PC-9 (cell line): ENCODE measurements around the gene ASIC4. TPM values are rescaled to one million over a fixed set of nuclear protein-coding genes. Genes with fewer than 3 reads are reported as not detected.

Experiments used
- BruUV-seq: library from RNA; stranded (reverse); fragments of 400-500 nt; replicated peaks from 2 replicates; lab custom pipeline; 2021; lab: Mats Ljungman, UMichigan
- CTCF ChIA-PET: fragments of 300-600 bp; sonication (Branson Sonifier 250); formaldehyde crosslinking; loops from one replicate; lab custom pipeline; 2022; ENCODE audit warnings: antibody characterized with exemption; lab: Charles Lee
- POLR2A ChIA-PET: fragments of 300-600 bp; sonication (Branson Sonifier 250); formaldehyde crosslinking; loops from one replicate; lab custom pipeline; 2022; ENCODE audit warnings: antibody characterized with exemption; ENCODE audit not compliant: unreplicated experiment; lab: Charles Lee
- DNase-seq, 2 experiments: peaks; one replicate each; pipeline versions ENCODE4 v3.0.0 to v3.0.0-alpha.2; 2015 to 2022; ENCODE audit warnings: mixed read lengths in 1 of 2
- H2AFZ ChIP-seq: fragments of 200-600 bp; sonication (generic); 2 replicates; pipeline ENCODE4 v1.8.1; 2017; ENCODE audit warnings: antibody characterized with exemption
- H3F3A ChIP-seq: fragments of 200-600 bp; sonication (generic); 2 replicates; pipeline ENCODE4 v1.8.1; 2017; ENCODE audit warnings: antibody characterized with exemption, mild to moderate bottlenecking, low read depth; ENCODE audit not compliant: insufficient read depth
- H3K27ac ChIP-seq: fragments of 200-600 bp; sonication (generic); 2 replicates; pipeline ENCODE4 v1.6.1; 2016; ENCODE audit warnings: mixed run types
- H3K27me3 ChIP-seq: fragments of 200-600 bp; sonication (generic); 2 replicates; pipeline ENCODE4 v1.6.1; 2016; ENCODE audit warnings: low read depth, mixed run types; ENCODE audit not compliant: insufficient read depth
- H3K36me3 ChIP-seq: fragments of 200-600 bp; sonication (generic); 2 replicates; pipeline ENCODE4 v1.6.1; 2016; ENCODE audit warnings: low read depth, mixed run types
- H3K4me1 ChIP-seq: fragments of 200-600 bp; sonication (generic); replicated peaks from 2 replicates; pipeline ENCODE4 v1.6.1; 2016; ENCODE audit warnings: mixed run types; ENCODE audit not compliant: insufficient read depth
- H3K4me2 ChIP-seq: fragments of 200-600 bp; sonication (generic); 2 replicates; pipeline ENCODE4 v1.6.1; 2017; ENCODE audit warnings: mixed run types
- H3K4me3 ChIP-seq: fragments of 200-600 bp; sonication (generic); 2 replicates; pipeline ENCODE4 v1.6.1; 2016; ENCODE audit warnings: mixed run types
- H3K79me2 ChIP-seq: fragments of 200-600 bp; sonication (generic); 2 replicates; pipeline ENCODE4 v1.6.1; 2017; ENCODE audit warnings: low read depth, mixed run types
- H3K9me2 ChIP-seq: fragments of 200-600 bp; sonication (generic); 2 replicates; pipeline ENCODE4 v1.8.1; 2017; ENCODE audit warnings: mild to moderate bottlenecking; ENCODE audit not compliant: insufficient read depth
- H3K9me3 ChIP-seq: fragments of 200-600 bp; sonication (generic); 2 replicates; pipeline ENCODE4 v1.8.1; 2016; ENCODE audit warnings: low read depth; ENCODE audit not compliant: insufficient read depth
- H4K20me1 ChIP-seq: fragments of 200-600 bp; sonication (generic); 2 replicates; pipeline ENCODE4 v1.8.1; 2017; ENCODE audit not compliant: insufficient read depth
- EZH2 ChIP-seq: fragments of 200-600 bp; sonication (generic); IDR thresholded peaks from 2 replicates; pipeline ENCODE4 v1.8.0; 2017; ENCODE audit warnings: antibody characterized with exemption, low read depth
- intact Hi-C: fragments of 100-400 bp; cut with micrococcal nuclease; formaldehyde crosslinking; loops from one replicate; pipeline ENCODE4 v1.10.0; 2022; ENCODE audit not compliant: unreplicated experiment
- total RNA-seq: library from RNA; stranded (reverse); gene quantifications from 2 replicates; pipeline ENCODE4 v1.2.3, GENCODE V29; 2021
- TF ChIP-seq, protein P1 (sequence below): fragments of 200-600 bp; sonication (generic); conservative IDR thresholded peaks from 2 replicates; pipeline ENCODE4 v1.6.1; 2017; ENCODE audit warnings: mixed run types, antibody characterized with exemption, mild to moderate bottlenecking, moderate library complexity

The ASIC4 gene
- total RNA-seq, 1 experiment from 2014 or later: 0.22 TPM

DNA sequence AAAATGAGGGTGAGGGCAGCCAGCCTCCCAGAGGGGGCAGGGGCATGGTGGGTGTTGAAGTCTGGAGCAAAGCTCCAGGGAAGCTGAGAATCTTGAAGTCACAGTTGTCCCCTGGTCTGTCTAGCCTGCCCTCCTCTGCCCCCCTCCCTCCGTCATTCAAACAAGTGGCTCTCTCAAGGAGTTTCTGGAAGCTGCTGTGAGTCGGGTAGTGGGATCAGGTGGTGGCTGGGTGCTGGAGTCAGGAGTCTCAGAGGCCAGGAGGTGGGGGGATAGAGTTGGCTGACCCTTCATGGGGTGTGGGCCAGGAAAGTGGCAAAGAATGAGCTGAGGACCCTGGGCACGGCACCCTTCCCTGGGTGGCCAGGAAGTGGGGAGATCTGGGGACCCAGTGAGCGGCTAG lies 495 bp upstream of the ASIC4 start:
- Histone ChIP-seq H3K4me2 (no peak overlapping the region), H3F3A (no peaks in the 10 kb centered on the region), H3K9me2 (no peaks in the 10 kb centered on the region), H3K79me2 (no peaks in the 10 kb centered on the region), H3K36me3 (no peaks in the 10 kb centered on the region), H2AFZ (no peak overlapping the region), H3K4me3 (no peak overlapping the region), H3K27ac (no peak overlapping the region), H3K4me1 (no peaks in the 10 kb centered on the region), H3K9me3 (no peaks in the 10 kb centered on the region), H4K20me1 (no peaks in the 10 kb centered on the region), H3K27me3 (peaks cover 79% of the 10 kb centered on the region)
- no peak for TF ChIP-seq EZH2
- TF ChIP-seq, protein P1, sequence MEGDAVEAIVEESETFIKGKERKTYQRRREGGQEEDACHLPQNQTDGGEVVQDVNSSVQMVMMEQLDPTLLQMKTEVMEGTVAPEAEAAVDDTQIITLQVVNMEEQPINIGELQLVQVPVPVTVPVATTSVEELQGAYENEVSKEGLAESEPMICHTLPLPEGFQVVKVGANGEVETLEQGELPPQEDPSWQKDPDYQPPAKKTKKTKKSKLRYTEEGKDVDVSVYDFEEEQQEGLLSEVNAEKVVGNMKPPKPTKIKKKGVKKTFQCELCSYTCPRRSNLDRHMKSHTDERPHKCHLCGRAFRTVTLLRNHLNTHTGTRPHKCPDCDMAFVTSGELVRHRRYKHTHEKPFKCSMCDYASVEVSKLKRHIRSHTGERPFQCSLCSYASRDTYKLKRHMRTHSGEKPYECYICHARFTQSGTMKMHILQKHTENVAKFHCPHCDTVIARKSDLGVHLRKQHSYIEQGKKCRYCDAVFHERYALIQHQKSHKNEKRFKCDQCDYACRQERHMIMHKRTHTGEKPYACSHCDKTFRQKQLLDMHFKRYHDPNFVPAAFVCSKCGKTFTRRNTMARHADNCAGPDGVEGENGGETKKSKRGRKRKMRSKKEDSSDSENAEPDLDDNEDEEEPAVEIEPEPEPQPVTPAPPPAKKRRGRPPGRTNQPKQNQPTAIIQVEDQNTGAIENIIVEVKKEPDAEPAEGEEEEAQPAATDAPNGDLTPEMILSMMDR: no peak
- ChIA-PET POLR2A (interaction anchor here (0.5 kb wide), 1 partner anchor 122 kb away, joined by 3 read pairs; no protein-coding TSS in a partner anchor), CTCF (no interaction called here)
- intact Hi-C loops: no loop called here
- DNase-seq: no peak
- BruUV-seq: no TSS peak

DNA sequence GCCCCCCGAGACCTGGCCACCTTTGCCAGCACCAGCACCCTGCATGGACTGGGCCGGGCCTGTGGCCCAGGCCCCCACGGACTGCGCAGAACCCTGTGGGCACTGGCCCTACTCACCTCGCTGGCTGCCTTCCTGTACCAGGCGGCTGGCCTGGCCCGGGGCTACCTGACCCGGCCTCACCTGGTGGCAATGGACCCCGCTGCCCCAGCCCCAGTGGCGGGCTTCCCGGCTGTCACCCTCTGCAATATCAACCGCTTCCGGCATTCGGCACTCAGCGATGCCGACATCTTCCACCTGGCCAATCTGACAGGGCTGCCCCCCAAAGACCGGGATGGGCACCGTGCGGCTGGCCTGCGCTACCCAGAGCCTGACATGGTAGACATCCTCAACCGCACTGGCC lies 554 bp downstream of the ASIC4 start:
- H3K79me2 ChIP-seq: no peaks in the 10 kb centered on the region
- intact Hi-C loops: no loop called here
- peaks cover 79% of the 10 kb centered on the region for H3K27me3 ChIP-seq
- H3K4me1 ChIP-seq: no peaks in the 10 kb centered on the region
- no peak overlapping the region for H3K4me3 ChIP-seq
- no peaks in the 10 kb centered on the region for H3F3A ChIP-seq
- no TSS peak for BruUV-seq
- no peaks in the 10 kb centered on the region for H4K20me1 ChIP-seq
- TF ChIP-seq EZH2: no peak
- TF ChIP-seq, protein P1: no peak
- ChIA-PET POLR2A (no interaction called here), CTCF (interaction anchor here (0.6 kb wide), 1 partner anchor 47 kb away, joined by 3 read pairs; no protein-coding TSS in a partner anchor)
- no peak overlapping the region for H3K4me2 ChIP-seq
- H3K36me3 ChIP-seq: no peaks in the 10 kb centered on the region
- no peaks in the 10 kb centered on the region for H3K9me3 ChIP-seq
- H2AFZ ChIP-seq: no peak overlapping the region
- H3K9me2 ChIP-seq: no peaks in the 10 kb centered on the region
- no peak overlapping the region for H3K27ac ChIP-seq
- DNase-seq: no peak

- peaks cover 70% of the 10 kb centered on the region for H3K27me3 ChIP-seq
- intact Hi-C loops: no loop called here
- POLR2A ChIA-PET: no interaction called here
These were observed 1.8 kb downstream of the ASIC4 start for GRCh38 chr2:219515874-219516629.

More at GRCh38 chr2:219515874-219516629, 1.8 kb downstream of the ASIC4 start:
- Histone ChIP-seq H3K79me2 (no peaks in the 10 kb centered on the region), H3K9me2 (no peaks in the 10 kb centered on the region), H3K4me3 (no peak overlapping the region), H4K20me1 (no peaks in the 10 kb centered on the region), H3K9me3 (no peaks in the 10 kb centered on the region), H3K36me3 (no peaks in the 10 kb centered on the region), H3F3A (no peaks in the 10 kb centered on the region), H3K27ac (no peak overlapping the region), H3K4me1 (no peaks in the 10 kb centered on the region), H3K4me2 (no peak overlapping the region), H2AFZ (no peak overlapping the region)
- no peak for TF ChIP-seq EZH2
- TF ChIP-seq, protein P1: no peak
- CTCF ChIA-PET: interaction anchor here (0.7 kb wide), 1 partner anchor 9 kb away, joined by 5 read pairs; no protein-coding TSS in a partner anchor
- no TSS peak for BruUV-seq
- no peak for DNase-seq
